ENCODE measurements around the gene CCND3.

The CCND3 gene

DNA sequence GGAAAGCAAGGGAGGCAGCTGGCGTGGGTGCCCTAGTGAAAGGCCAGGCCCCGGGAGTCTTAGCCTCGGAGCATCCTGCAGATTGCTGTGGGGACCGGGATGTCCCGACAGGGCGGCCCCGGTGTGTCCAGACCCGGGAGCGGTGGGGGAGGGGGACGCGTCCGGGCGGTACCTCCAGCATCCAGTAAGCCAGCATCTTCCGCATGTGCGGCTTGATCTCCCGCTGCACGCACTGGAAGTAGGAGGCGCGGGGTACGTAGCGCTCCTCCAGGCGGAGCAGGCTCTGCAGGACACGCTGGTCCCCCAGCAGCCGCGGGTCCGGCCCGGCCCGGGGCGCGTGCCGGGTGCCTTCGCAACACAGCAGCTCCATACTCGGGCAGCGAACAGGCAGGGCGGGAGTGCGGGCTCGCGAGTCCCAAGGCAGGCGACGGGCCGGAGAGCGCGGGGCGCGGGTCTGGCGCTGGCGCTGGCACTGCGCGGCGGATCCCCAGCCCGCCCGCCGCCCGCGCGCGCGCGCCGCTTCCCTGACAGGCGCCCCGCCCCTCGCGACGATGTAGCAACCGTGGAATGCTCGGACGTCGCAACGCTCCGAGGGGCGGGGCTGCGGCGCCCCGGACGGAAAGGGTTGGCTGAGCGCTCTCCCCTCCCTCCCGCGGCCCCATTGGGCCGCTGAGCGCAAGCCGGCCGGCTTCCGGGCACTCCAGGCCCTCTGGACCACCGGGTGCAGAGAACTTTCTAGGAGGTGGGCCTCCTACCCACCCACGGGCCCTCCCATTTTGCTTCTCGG is at the start of gene CCND3:
Gene CCND3 (minus strand): TSS at position 529 of the 787 bp plus-strand sequence. CDS start 159 bp downstream, at position 370.
- peak; percentile 92 for DNase-seq

DNA sequence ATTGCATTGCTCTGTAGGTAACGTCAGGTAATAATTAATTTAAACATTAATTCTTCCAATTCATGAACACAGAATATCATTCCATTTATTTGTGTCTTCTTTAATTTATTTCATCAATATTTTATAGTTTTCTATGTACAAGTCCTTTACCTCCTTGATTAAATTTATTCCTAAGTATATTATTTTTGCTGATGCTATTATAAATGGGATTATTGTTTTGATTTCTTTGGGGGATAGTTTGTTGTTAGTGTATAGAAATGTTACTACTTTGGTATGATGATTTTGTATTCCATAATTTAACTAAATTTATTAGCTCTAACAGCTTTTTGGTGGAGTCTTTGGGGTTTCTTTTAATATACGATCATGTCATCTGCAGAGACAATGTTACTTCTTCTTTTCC is 44.7 kb upstream of the CCND3 start:
- DNase-seq = no peak

DNA sequence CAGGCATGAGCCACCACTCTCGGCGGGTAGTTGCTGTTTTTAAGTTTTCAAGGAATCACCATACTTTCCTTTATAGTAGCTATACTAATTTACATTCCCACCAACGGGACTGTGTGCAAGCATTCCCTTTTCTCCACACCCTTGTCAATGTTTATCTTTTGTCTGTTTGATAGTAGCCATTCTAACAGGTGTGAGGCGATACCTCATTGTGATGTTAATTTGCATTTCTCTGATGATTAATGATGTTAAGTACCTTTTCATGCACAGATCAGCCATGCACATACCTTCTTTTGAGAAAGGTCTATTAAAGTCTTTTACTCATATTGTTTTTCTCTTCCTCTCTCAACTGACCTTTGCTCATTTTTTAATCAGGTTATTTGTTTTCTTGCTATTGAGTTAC is 43.0 kb upstream of the CCND3 start:
- DNase-seq = no peak

GRCh38 chr6:41976794-41977484 is 35.3 kb upstream of the CCND3 start:
- no peak for DNase-seq

DNA sequence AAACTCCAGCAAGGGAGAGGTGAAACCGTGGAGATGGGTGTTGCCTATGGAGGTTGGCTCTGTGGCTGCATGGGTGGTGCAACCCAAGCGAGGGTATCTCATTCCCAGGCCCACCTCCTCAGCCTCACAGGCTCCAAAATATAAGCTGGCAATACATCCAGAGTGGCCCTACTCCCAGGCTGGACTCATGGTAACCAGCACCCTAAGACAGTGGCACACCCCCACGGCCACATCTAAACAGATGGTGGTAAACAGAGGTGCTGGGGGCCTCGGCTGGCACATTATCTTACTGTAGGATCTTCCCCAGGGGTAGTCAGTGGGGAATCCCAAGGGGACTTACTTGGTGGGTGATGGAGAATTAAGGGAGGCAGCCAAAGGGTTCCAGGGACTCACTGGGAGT is 33.7 kb upstream of the CCND3 start:
- no peak for DNase-seq

GRCh38 chr6:41974281-41974825 is 32.7 kb upstream of the CCND3 start:
- no peak for DNase-seq

DNA sequence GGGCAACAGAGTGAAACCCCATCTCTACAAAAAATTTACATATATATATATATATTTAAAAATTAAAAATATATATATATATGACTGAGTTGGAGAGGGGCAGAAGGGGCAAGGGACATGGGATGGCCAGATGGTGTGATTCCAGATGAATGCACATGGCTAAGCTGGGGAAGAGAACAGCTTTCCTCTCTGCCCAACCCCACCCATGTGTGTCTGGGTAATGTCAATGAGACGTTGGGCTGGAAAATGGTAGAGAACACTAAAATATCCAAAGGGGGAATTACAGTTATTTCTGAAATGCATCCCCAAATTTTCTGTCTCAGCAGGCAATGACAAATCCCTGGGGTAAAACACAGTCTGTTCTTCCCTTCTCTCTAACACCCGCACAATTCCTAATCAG is 31.2 kb upstream of the CCND3 start:
- DNase-seq = no peak

DNA sequence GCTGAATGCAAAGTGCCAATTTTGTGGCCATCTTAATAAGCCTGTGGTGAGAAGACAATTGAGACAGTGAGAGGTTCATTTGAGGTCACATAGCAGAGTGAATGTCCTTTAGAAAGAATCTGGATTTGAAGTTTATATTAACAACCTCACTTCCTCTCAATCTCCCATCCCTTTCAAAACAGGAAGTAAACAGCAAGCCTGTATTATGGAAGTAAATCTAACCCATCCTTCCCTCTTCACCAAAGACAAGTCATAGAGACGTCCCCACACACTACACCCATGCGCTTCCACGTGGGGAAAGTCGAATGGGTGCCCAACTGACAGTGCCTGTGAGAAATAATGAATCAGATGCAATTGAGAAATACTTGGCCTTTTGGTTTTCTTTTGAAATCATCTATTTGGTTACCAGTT is 28.8 kb upstream of the CCND3 start:
- no peak for DNase-seq

DNA sequence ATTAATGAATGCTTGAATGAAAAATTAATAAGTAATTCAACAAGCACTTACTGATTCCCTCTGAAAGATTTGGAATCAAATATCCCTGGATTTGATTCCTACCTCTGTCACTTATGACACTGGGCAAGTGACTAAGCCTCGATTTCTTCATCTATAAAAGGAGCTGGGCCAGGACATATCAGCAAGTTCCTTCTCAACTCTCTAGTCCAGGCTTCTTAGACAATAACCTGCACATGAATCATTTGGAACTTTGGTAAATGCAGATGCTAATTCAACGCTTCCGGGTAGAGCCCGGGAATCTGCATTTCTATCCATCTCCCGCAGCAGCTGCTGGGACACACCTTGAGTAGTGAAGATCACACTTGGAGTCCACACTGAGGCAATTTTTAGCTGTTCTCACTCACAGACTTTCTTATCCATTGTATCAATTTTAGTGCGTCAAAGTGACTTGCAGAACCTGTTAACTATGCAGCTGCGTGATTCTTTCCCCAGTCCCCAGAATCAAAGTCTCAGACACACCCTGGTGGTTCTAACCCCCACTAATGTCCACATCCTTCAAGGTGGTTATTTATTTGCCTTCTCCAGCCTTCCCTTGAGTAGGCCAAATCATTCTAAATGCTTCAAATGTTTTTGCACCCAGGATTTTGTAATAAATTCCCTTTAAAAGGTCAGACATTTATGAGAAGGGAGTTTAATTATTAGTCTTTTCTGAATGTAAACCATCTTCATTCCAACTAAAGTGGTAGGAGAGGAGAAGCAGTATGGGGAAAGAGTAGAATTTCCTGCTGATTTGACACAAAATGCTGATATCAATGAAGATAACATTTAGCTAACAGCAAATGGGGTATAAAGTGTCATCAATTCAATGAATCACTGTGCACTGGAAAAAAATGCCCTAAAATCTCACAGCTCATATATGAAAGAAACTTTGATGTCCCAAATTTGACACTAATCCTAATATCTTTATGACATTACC is 26.0 kb upstream of the CCND3 start:
- no peak for DNase-seq

GRCh38 chr6:41966961-41967311 is 25.3 kb upstream of the CCND3 start:
- no peak for DNase-seq

DNA sequence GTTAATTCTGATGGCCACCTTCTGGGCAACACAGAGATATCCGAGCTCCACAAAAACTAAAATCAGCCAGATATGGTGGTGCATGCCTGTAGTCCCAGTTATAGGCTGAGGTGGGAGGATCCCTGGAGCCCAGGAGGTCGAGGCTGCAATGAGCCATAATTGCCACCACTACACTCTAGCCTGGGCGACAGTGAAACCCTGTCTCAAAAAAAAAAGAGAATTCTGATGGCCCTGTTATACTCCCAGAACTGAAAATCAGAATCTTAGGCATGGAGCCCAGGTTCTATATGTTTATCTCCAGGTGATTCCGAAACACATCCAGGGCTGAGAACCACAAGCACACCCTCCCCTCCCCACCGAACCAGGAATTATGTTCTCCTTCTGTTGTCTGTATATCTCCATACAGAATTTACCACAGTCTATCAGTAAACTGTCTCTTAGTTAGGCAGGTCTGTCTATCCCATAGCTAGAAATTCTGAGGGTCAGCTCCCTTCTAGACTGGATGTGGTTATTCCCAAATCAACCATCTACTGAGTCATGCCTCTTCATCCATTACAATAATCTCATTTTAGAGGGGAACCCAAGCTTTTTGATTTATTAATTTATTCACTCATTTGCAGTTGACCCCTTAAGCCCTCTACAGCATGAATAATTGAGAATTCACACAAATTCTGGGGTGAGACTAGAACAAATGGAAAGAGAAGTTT is 24.8 kb upstream of the CCND3 start:
- DNase-seq = no peak

GRCh38 chr6:41965429-41966213 is 24.0 kb upstream of the CCND3 start:
- no peak for DNase-seq

GRCh38 chr6:41964201-41964887 is 22.7 kb upstream of the CCND3 start:
- no peak for DNase-seq

DNA sequence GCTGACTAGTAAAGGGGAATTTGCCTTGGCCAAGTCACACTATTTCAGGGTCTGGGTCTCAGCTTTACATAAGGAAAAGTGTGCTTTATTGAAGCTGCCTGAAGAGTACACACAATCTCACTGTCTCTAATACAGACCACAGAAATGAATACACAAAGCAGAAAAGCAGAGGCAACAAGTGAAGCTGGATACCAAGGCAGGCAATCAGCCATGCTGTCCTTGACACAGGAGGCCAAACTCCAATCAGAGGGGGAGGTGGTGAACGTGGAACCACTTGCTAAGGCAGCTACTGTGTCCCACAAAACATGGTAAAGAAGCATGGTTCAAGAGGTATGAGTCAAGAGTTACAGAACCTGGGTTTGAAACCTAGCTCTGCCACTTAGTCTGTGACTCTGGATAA is 21.8 kb upstream of the CCND3 start:
- DNase-seq = no peak

- DNase-seq = no peak
Measured at GRCh38 chr6:41960028-41960427, 18.4 kb upstream of the CCND3 start.

- no peak for DNase-seq
Measured at GRCh38 chr6:41958022-41958856, 16.6 kb upstream of the CCND3 start.

GRCh38 chr6:41957117-41957516 is 15.5 kb upstream of the CCND3 start:
- DNase-seq = no peak

DNA sequence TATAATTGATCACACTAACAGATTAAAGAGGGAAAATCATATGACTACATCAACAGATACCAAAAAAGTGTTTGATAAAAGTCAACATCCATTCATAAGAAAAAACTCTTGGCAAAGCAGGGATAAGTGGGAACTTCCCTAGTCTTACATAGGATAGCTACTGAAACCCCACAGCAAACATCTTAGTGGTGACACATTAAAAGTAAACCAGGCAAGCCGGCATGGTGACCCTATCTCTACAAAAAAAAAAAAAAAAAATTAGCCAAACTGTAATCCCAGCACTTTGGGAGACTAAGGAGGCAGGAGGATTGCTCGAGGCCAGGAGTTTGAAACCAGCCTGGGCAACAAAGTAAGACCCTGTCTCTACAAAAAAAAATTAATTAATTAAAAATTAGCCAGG is 13.8 kb upstream of the CCND3 start:
- no peak for DNase-seq

- DNase-seq = no peak
Measured at GRCh38 chr6:41954668-41955067, 13.1 kb upstream of the CCND3 start.

Data from NCI-H1105 (cell line).